Peyer's patch (tissue), 4 donors: ENCODE results near the gene CTDSP1. TPM values are rescaled to one million over a fixed set of nuclear protein-coding genes. Genes with fewer than 3 reads are reported as not detected.

ENCODE experiments used
- DNase-seq, 3 donors: peaks; one replicate each; pipeline ENCODE4 v3.0.0-alpha.2; 2017 to 2019
- H3K27ac ChIP-seq, 4 donors: fragments of 200-600 bp; sonication (generic); one replicate each; pipeline ENCODE4 v1.5.1; 2016 to 2019
- H3K27me3 ChIP-seq, 2 donors: fragments of 200-600 bp; sonication (generic); one replicate each; pipeline ENCODE4 v1.5.1; 2019
- H3K36me3 ChIP-seq, 3 donors: fragments of 200-600 bp; sonication (generic); one replicate each; pipeline ENCODE4 v1.5.1; 2016 to 2019
- H3K4me1 ChIP-seq, 4 donors: fragments of 200-600 bp; sonication (generic); one replicate each; pipeline ENCODE4 v1.5.1; 2016 to 2019
- H3K4me3 ChIP-seq, 4 donors: fragments of 200-600 bp; sonication (generic); 1 replicate in 3 of 4; 2 replicates in 1 of 4; pipeline ENCODE4 v1.5.1; 2016 to 2019; ENCODE audit warnings: mild to moderate bottlenecking in 1 of 4
- H3K9me3 ChIP-seq, 4 donors: fragments of 200-600 bp; sonication (generic); one replicate each; pipeline ENCODE4 v1.5.1; 2016 to 2019; ENCODE audit warnings: mild to moderate bottlenecking in 1 of 4
- CTCF ChIP-seq, 6 experiments: fragments of 450-650 bp in 4 of 6; fragments of 200-600 bp in 2 of 6; sonication (generic) in 1 of 6; IDR thresholded peaks; one replicate each; pipeline ENCODE4 v1.5.1; 2017 to 2019; ENCODE audit warnings: antibody characterized with exemption in 6 of 6, mild to moderate bottlenecking in 3 of 6, moderate library complexity in 1 of 6
- POLR2A ChIP-seq, 2 donors: fragments of 450-650 bp; IDR thresholded peaks; one replicate each; pipeline ENCODE4 v1.5.1; 2017; ENCODE audit warnings: antibody characterized with exemption in 2 of 2, mild to moderate bottlenecking in 2 of 2, moderate library complexity in 2 of 2
- total RNA-seq, 4 donors: library from RNA; depleted of rRNA; stranded (reverse); fragments of >200 nt; gene quantifications; one replicate each; pipeline ENCODE4 v1.1.0, GENCODE V29; 2016

Gene CTDSP1
- total RNA-seq, 4 donors from 2014 or later = 105 to 207 (median 184) TPM

- Histone ChIP-seq H3K4me1 (peaks cover 8 to 55% (median 35%) of the 10 kb centered on the region in 4 donors), H3K9me3 (no peaks in the 10 kb centered on the region), H3K27ac (peak overlapping the region in 1 of 4 donors; percentile 97), H3K36me3 (peaks cover 0 to 39% (median 0%) of the 10 kb centered on the region in 3 donors), H3K27me3 (no peaks in the 10 kb centered on the region), H3K4me3 (peak overlapping the region in 1 of 4 donors; percentile 75)
- TF ChIP-seq POLR2A (IDR thresholded peaks at IDR 0.05) = no peak
- TF ChIP-seq CTCF (IDR thresholded peaks at IDR 0.05) = no peak
- DNase-seq = no peak
These were observed 2.8 kb downstream of the CTDSP1 start for GRCh38 chr2:218402491-218402901.

GRCh38 chr2:218402911-218403411 is 3.3 kb downstream of the CTDSP1 start:
- Histone ChIP-seq H3K4me1 (peaks cover 8 to 55% (median 32%) of the 10 kb centered on the region in 4 donors), H3K36me3 (peaks cover 0 to 39% (median 0%) of the 10 kb centered on the region in 3 donors), H3K4me3 (no peak overlapping the region), H3K9me3 (no peaks in the 10 kb centered on the region), H3K27ac (peak overlapping the region in 1 of 4 donors; percentile 97), H3K27me3 (no peaks in the 10 kb centered on the region)
- DNase-seq = no peak
- no peak for TF ChIP-seq POLR2A (IDR thresholded peaks at IDR 0.05)
- TF ChIP-seq CTCF (IDR thresholded peaks at IDR 0.05) = no peak

- TF ChIP-seq POLR2A (IDR thresholded peaks at IDR 0.05) (no peak), CTCF (IDR thresholded peaks at IDR 0.05) (no peak)
- no peak overlapping the region for H3K4me3 ChIP-seq
- peaks cover 8 to 56% (median 30%) of the 10 kb centered on the region in 4 donors for H3K4me1 ChIP-seq
These were observed 4.1 kb downstream of the CTDSP1 start for GRCh38 chr2:218403810-218404209.

GRCh38 chr2:218404351-218405085 is 4.8 kb downstream of the CTDSP1 start:
- Histone ChIP-seq H3K9me3 (no peaks in the 10 kb centered on the region), H3K27me3 (no peaks in the 10 kb centered on the region), H3K27ac (peak overlapping the region in 3 of 4 donors; percentile 79 to 91 (median 91)), H3K4me3 (no peak overlapping the region), H3K36me3 (peaks cover 0 to 39% (median 0%) of the 10 kb centered on the region in 3 donors), H3K4me1 (peaks cover 8 to 56% (median 30%) of the 10 kb centered on the region in 4 donors)
- DNase-seq = no peak
- no peak for TF ChIP-seq POLR2A (IDR thresholded peaks at IDR 0.05)
- no peak for TF ChIP-seq CTCF (IDR thresholded peaks at IDR 0.05)

More at GRCh38 chr2:218403810-218404209, 4.1 kb downstream of the CTDSP1 start:
- peaks cover 0 to 39% (median 0%) of the 10 kb centered on the region in 3 donors for H3K36me3 ChIP-seq
- no peaks in the 10 kb centered on the region for H3K9me3 ChIP-seq
- H3K27me3 ChIP-seq = no peaks in the 10 kb centered on the region
- DNase-seq = no peak
- H3K27ac ChIP-seq = no peak overlapping the region

- Histone ChIP-seq H3K27me3 (no peaks in the 10 kb centered on the region), H3K4me1 (peaks cover 8 to 56% (median 30%) of the 10 kb centered on the region in 4 donors), H3K36me3 (peaks cover 0 to 39% (median 0%) of the 10 kb centered on the region in 3 donors), H3K4me3 (peak overlapping the region in 2 of 4 donors; percentile 35 to 54), H3K27ac (peak overlapping the region; percentile 79 to 91 (median 86)), H3K9me3 (no peaks in the 10 kb centered on the region)
- no peak for DNase-seq
- TF ChIP-seq CTCF (IDR thresholded peaks at IDR 0.05) (no peak), POLR2A (IDR thresholded peaks at IDR 0.05) (no peak)
These were observed 5.5 kb downstream of the CTDSP1 start for GRCh38 chr2:218405086-218405745.
